ENCODE results near the gene MYO3B.

MYO3B gene

GRCh38 chr2:170554278-170554955 lies 376.5 kb downstream of the MYO3B start:
- H3K36me3 ChIP-seq (ENCODE audit: control insufficient read depth in 2 of 2, insufficient read depth in 1 of 2, low read length in 2 of 2): no peaks in the 10 kb centered on the region
- ChIA-PET CTCF (no interaction called here), POLR2A (no interaction called here)
- TF ChIP-seq ZBTB44 (tag by site-specific recombination; IDR thresholded peaks at IDR 0.05): no peak
- no peak for TF ChIP-seq KLF16 (tag by site-specific recombination; IDR thresholded peaks at IDR 0.05)
- TF ChIP-seq ZNF473 (tag by site-specific recombination; IDR thresholded peaks at IDR 0.05): no peak
- no peak for TF ChIP-seq ZSCAN4 (tag by site-specific recombination; IDR thresholded peaks at IDR 0.05)
- no peak for TF ChIP-seq ZNF423 (tag by site-specific recombination; IDR thresholded peaks at IDR 0.05)
- TF ChIP-seq ZNF280D (tag by site-specific recombination; IDR thresholded peaks at IDR 0.05): no peak
- no peak for TF ChIP-seq ZBTB49 (tag by site-specific recombination; IDR thresholded peaks at IDR 0.05; ENCODE audit: low read depth)
- TF ChIP-seq ZNF280C (tag by site-specific recombination; IDR thresholded peaks at IDR 0.05): no peak
- no peak for TF ChIP-seq ZNF362 (tag by site-specific recombination; IDR thresholded peaks at IDR 0.05)
- TF ChIP-seq ZNF830 (tag by site-specific recombination; IDR thresholded peaks at IDR 0.05; ENCODE audit: low read depth): no peak
- no peak overlapping the region for H3K4me3 ChIP-seq (ENCODE audit: low read depth, low read length)
- H3K9me3 ChIP-seq (ENCODE audit: control insufficient read depth, insufficient read depth, low read depth, low read length): no peaks in the 10 kb centered on the region
- no peak overlapping the region for H3K27ac ChIP-seq (ENCODE audit: extremely low read depth, low read depth, low read length)
- H3K4me1 ChIP-seq (ENCODE audit: control insufficient read depth, insufficient read depth, low read length): no peaks in the 10 kb centered on the region

GRCh38 chr2:170562928-170563327 lies 385.0 kb downstream of the MYO3B start:
- H3K4me1 ChIP-seq (ENCODE audit: control insufficient read depth, insufficient read depth, low read length): no peaks in the 10 kb centered on the region
- ChIA-PET CTCF (no interaction called here), POLR2A (no interaction called here)
- H3K27ac ChIP-seq (ENCODE audit: extremely low read depth, low read depth, low read length): no peak overlapping the region
- no peaks in the 10 kb centered on the region for H3K9me3 ChIP-seq (ENCODE audit: control insufficient read depth, insufficient read depth, low read depth, low read length)
- no peak overlapping the region for H3K4me3 ChIP-seq (ENCODE audit: low read depth, low read length)
- TF ChIP-seq ZNF16 (tag by site-specific recombination; IDR thresholded peaks at IDR 0.05; ENCODE audit: low read depth) (no peak), ZBTB7A (tag by site-specific recombination; IDR thresholded peaks at IDR 0.05; ENCODE audit: low read depth) (no peak), KLF9 (tag by site-specific recombination; IDR thresholded peaks at IDR 0.05; ENCODE audit: low read depth) (no peak), ZBTB17 (tag by site-specific recombination; IDR thresholded peaks at IDR 0.05) (no peak), ZNF792 (tag by site-specific recombination; IDR thresholded peaks at IDR 0.05) (no peak), HOXA7 (CRISPR knock-in tag; IDR thresholded peaks at IDR 0.05; ENCODE audit: borderline replicate concordance) (no peak), ATF2 (tag by site-specific recombination; IDR thresholded peaks at IDR 0.05; ENCODE audit: low read depth) (no peak), ZSCAN4 (tag by site-specific recombination; IDR thresholded peaks at IDR 0.05) (peak; percentile 91)
- no peaks in the 10 kb centered on the region for H3K36me3 ChIP-seq (ENCODE audit: control insufficient read depth in 2 of 2, insufficient read depth in 1 of 2, low read length in 2 of 2)

All from HEK293 (cell line).